ENCODE measurements around the gene HIGD1A. TPM values are rescaled to one million over a fixed set of nuclear protein-coding genes. Genes with fewer than 3 reads are reported as not detected.

Gene HIGD1A
- total RNA-seq, 1 donor from 2014 or later, result 35.9 TPM

DNA sequence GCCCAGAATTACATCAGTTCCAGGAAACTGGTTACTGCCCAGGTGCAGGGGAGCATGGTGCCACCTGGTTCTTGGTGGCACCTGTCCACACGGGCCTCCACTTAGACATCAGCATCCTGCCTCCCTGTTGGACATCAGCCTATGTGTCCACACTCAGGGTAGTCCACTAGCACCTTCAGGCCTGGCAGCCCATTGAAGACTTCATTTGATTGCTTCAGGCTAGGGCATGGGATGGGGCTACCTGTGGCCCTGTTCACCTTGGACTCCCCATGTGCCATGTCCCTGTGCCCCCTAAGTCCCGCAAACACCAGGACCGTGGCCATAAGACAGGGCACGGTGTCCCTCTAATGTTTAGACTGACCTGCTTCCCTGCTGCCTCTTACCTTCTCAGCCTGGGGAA lies 40.5 kb upstream of the HIGD1A start:
- intact Hi-C loops (cut with micrococcal nuclease), result loop anchor here (5.0 kb wide), 1 partner anchor 43 kb away; the partner anchor contains the start of gene HIGD1A
- no peaks in the 10 kb centered on the region for H3K27me3 Mint-ChIP-seq
- ChIA-PET POLR2A (no interaction called here), CTCF (no interaction called here)
- H3K27ac Mint-ChIP-seq, result no peak overlapping the region
- no peak for DNase-seq
- ATAC-seq (ENCODE audit: low read depth), result no peak
- no peaks in the 10 kb centered on the region for H3K9me3 Mint-ChIP-seq
- TF ChIP-seq, protein P1, sequence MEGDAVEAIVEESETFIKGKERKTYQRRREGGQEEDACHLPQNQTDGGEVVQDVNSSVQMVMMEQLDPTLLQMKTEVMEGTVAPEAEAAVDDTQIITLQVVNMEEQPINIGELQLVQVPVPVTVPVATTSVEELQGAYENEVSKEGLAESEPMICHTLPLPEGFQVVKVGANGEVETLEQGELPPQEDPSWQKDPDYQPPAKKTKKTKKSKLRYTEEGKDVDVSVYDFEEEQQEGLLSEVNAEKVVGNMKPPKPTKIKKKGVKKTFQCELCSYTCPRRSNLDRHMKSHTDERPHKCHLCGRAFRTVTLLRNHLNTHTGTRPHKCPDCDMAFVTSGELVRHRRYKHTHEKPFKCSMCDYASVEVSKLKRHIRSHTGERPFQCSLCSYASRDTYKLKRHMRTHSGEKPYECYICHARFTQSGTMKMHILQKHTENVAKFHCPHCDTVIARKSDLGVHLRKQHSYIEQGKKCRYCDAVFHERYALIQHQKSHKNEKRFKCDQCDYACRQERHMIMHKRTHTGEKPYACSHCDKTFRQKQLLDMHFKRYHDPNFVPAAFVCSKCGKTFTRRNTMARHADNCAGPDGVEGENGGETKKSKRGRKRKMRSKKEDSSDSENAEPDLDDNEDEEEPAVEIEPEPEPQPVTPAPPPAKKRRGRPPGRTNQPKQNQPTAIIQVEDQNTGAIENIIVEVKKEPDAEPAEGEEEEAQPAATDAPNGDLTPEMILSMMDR (IDR thresholded peaks at IDR 0.05), result no peak
- no peak overlapping the region for H3K4me3 Mint-ChIP-seq
- H3K36me3 Mint-ChIP-seq (ENCODE audit: low read depth), result no peaks in the 10 kb centered on the region
- H3K4me1 Mint-ChIP-seq, result peaks cover 38% of the 10 kb centered on the region

DNA sequence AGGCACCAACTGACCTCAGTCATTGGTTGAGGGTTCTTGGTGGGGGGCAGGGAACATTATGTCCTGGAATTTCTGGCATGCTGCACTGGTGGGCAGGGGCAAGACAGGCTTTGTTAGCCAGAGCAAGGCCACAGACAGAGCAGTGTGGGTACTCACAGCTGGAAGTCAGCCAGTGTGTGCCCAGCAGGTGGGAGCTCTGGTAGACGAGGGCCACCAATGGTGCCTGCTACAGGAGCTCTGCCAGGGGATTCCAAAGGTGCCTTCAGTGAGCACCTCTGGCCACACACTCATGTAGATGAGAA lies 40.1 kb upstream of the HIGD1A start:
- peaks cover 42% of the 10 kb centered on the region for H3K4me1 Mint-ChIP-seq
- no peak overlapping the region for H3K27ac Mint-ChIP-seq
- DNase-seq (no peak), ATAC-seq (ENCODE audit: low read depth) (no peak)
- H3K4me3 Mint-ChIP-seq, result no peak overlapping the region
- intact Hi-C loops (cut with micrococcal nuclease), result no loop called here
- POLR2A ChIA-PET, result no interaction called here
- no peaks in the 10 kb centered on the region for H3K27me3 Mint-ChIP-seq
- CTCF ChIA-PET, result no interaction called here
- H3K36me3 Mint-ChIP-seq (ENCODE audit: low read depth), result no peaks in the 10 kb centered on the region
- no peaks in the 10 kb centered on the region for H3K9me3 Mint-ChIP-seq
- TF ChIP-seq, protein P1 (IDR thresholded peaks at IDR 0.05), result no peak

DNA sequence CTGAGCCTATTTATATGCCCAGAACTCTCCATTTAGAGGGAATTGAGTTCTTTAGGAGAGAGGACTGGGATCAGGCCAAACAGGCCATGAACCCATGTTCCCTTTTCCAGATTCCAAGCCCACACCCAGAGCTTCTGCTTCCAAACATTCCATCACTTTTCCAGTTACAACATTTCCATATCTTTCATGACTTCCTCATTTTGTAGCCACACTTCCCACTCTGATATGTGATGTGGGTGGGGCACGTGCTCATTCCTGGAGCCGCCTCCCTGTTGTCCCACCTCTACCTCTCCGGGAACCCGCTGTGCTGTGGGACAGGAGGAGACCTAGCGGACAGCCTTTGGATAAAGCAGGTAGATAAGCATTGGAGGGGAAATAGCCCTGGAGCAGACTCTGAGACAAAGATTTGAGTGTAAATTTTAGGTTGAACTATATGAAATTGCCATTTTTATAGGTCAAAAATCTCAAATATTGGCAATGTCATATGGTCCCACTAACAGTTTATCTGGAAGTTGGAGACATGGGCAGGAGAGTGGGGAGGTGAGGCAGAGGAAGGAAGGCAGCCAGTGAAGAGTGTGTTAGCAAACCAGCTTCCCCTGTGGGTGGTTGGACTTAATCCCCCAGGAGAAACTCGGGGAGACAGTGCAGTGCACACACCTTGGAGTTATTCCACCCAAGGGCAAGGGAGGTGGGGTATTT lies 39.6 kb upstream of the HIGD1A start:
- no peak for DNase-seq
- Mint-ChIP-seq H3K36me3 (ENCODE audit: low read depth) (no peaks in the 10 kb centered on the region), H3K9me3 (no peaks in the 10 kb centered on the region), H3K27ac (no peak overlapping the region), H3K4me1 (peaks cover 43% of the 10 kb centered on the region), H3K27me3 (no peaks in the 10 kb centered on the region), H3K4me3 (no peak overlapping the region)
- intact Hi-C loops (cut with micrococcal nuclease), result no loop called here
- CTCF ChIA-PET, result no interaction called here
- TF ChIP-seq, protein P1 (IDR thresholded peaks at IDR 0.05), result no peak
- no peak for ATAC-seq (ENCODE audit: low read depth)
- POLR2A ChIA-PET, result no interaction called here

DNA sequence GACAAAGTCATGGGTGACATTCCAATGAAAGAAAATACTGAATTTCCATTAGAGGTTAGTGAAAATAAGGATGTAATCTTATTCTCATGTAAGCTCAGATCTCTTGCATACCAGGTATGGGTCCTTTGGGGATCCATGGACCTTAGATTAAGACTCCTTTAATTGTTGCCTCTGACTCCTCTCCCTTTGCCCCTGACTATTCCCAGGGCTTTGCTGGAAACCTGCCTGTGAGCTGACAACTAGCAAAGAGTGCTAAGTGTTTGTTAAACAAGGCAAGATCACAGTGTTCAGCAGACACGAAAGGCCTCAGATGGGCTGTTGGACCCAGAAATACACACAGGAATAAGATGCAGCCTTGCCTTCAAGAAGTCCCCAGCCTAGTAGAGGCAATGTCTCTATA lies 37.0 kb upstream of the HIGD1A start:
- intact Hi-C loops (cut with micrococcal nuclease), result no loop called here
- Mint-ChIP-seq H3K9me3 (no peaks in the 10 kb centered on the region), H3K27ac (no peak overlapping the region), H3K36me3 (ENCODE audit: low read depth) (no peaks in the 10 kb centered on the region), H3K27me3 (no peaks in the 10 kb centered on the region), H3K4me3 (no peak overlapping the region), H3K4me1 (peaks cover 23% of the 10 kb centered on the region)
- ChIA-PET POLR2A (no interaction called here), CTCF (interaction anchor here (1.0 kb wide), 1 partner anchor 10 kb away, joined by 5 read pairs; no protein-coding TSS in a partner anchor)
- no peak for ATAC-seq (ENCODE audit: low read depth)
- no peak for DNase-seq
- TF ChIP-seq, protein P1 (IDR thresholded peaks at IDR 0.05), result no peak

DNA sequence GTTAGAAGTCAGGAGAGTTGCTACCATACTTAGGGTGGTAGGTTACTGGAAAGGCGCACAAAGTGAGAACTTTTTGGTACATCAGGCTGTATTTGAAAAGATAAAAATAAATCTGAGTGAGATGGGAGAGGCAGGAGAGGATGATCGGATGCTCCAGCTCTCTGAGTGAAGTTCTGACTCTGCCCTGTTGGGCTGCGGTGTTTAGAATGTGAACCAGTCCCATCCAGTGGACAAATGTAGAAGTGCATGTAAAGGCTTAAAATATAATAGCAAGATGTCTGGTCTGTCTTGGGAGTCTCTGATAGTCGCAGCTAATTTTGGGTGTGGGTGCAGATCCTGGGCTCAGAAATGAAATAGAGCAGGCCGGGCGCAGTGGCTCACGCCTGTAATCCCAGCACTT lies 35.3 kb upstream of the HIGD1A start:
- ATAC-seq (ENCODE audit: low read depth), result peak; percentile 99
- H3K4me3 Mint-ChIP-seq, result peak overlapping the region; percentile 63

More for the DNA sequence above, 35.3 kb upstream of the HIGD1A start:
- Mint-ChIP-seq H3K36me3 (ENCODE audit: low read depth) (no peaks in the 10 kb centered on the region), H3K27ac (peak overlapping the region; percentile 60), H3K9me3 (no peaks in the 10 kb centered on the region), H3K4me1 (peaks cover 14% of the 10 kb centered on the region), H3K27me3 (no peaks in the 10 kb centered on the region)
- intact Hi-C loops (cut with micrococcal nuclease), result loop anchor here (1.0 to 2.0 kb wide), 2 partner anchors 41 to 58 kb away; no protein-coding TSS in a partner anchor
- ChIA-PET CTCF (interaction anchor here (0.7 to 2.7 kb wide), 10 partner anchors 8 to 96 kb away, joined by 3 to 16 read pairs (median 4); no protein-coding TSS in a partner anchor), POLR2A (interaction anchor here (0.6 to 1.5 kb wide), 3 partner anchors 8 to 36 kb away, joined by 3 read pairs; no protein-coding TSS in a partner anchor)
- no peak for DNase-seq
- TF ChIP-seq, protein P1 (IDR thresholded peaks at IDR 0.05), result no peak
